H9 (cell line): ENCODE measurements around the gene SECTM1. TPM values are rescaled to one million over a fixed set of nuclear protein-coding genes. Genes with fewer than 3 reads are reported as not detected.

Experiments used
- DNase-seq: peaks from one replicate; pipeline ENCODE4 v3.0.0-alpha.2; 2017
- H2AFZ ChIP-seq: one replicate; pipeline ENCODE4 v1.6.1; 2013; ENCODE audit warnings: mild to moderate bottlenecking, low read length, control low read depth, moderate library complexity
- H2AK5ac ChIP-seq: 2 replicates; pipeline ENCODE4 v1.6.1; 2013; ENCODE audit warnings: low read length, control low read depth, mixed read lengths; ENCODE audit not compliant: insufficient read length
- H2BK120ac ChIP-seq: one replicate; pipeline ENCODE4 v1.6.1; 2013; ENCODE audit warnings: low read depth, mild to moderate bottlenecking, low read length, control low read depth, inconsistent platforms; ENCODE audit not compliant: poor library complexity, severe bottlenecking
- H2BK12ac ChIP-seq: 2 replicates; pipeline ENCODE4 v1.6.1; 2013; ENCODE audit warnings: low read length, control low read depth, mixed read lengths, low read depth; ENCODE audit not compliant: insufficient read length
- H2BK15ac ChIP-seq: 2 replicates; pipeline ENCODE4 v1.6.1; 2013; ENCODE audit warnings: low read depth, low read length, control low read depth
- H2BK20ac ChIP-seq: one replicate; pipeline ENCODE4 v1.6.1; 2013; ENCODE audit warnings: low read depth, mild to moderate bottlenecking, low read length, control low read depth, inconsistent platforms; ENCODE audit not compliant: poor library complexity, severe bottlenecking
- H2BK5ac ChIP-seq: 2 replicates; pipeline ENCODE4 v1.6.1; 2013; ENCODE audit warnings: low read length, control low read depth, mixed read lengths; ENCODE audit not compliant: insufficient read length
- H3K14ac ChIP-seq: 2 replicates; pipeline ENCODE4 v1.6.1; 2013; ENCODE audit warnings: low read length, control low read depth; ENCODE audit not compliant: insufficient read depth
- H3K18ac ChIP-seq: 2 replicates; pipeline ENCODE4 v1.6.1; 2013; ENCODE audit warnings: low read depth, mild to moderate bottlenecking, mixed read lengths, low read length, control low read depth; ENCODE audit not compliant: insufficient read length
- H3K23ac ChIP-seq: 2 replicates; pipeline ENCODE4 v1.6.1; 2013; ENCODE audit warnings: low read length, control low read depth, mixed read lengths, low read depth; ENCODE audit not compliant: insufficient read length
- H3K23me2 ChIP-seq: 2 replicates; pipeline ENCODE4 v1.6.1; 2013; ENCODE audit warnings: low read depth, mild to moderate bottlenecking, mixed read lengths, low read length, control low read depth; ENCODE audit not compliant: insufficient read length, poor library complexity, severe bottlenecking
- H3K27ac ChIP-seq: 2 replicates; pipeline ENCODE4 v1.5.1; 2013; ENCODE audit warnings: low read length, control low read depth, mixed read lengths, low read depth; ENCODE audit not compliant: insufficient read length
- H3K27me3 ChIP-seq: 2 replicates; pipeline ENCODE4 v1.6.1; 2013; ENCODE audit warnings: low read length, control low read depth, inconsistent platforms; ENCODE audit not compliant: insufficient read depth
- H3K4ac ChIP-seq: 2 replicates; pipeline ENCODE4 v1.6.1; 2013; ENCODE audit warnings: low read depth, mild to moderate bottlenecking, control low read depth, inconsistent platforms, low read length, moderate library complexity
- H3K4me1 ChIP-seq: 2 replicates; pipeline ENCODE4 v1.6.1; 2013; ENCODE audit warnings: low read length, control low read depth, inconsistent platforms; ENCODE audit not compliant: insufficient read depth
- H3K4me2 ChIP-seq: 2 replicates; pipeline ENCODE4 v1.6.1; 2013; ENCODE audit warnings: low read length, control low read depth, mixed read lengths; ENCODE audit not compliant: insufficient read length, insufficient read depth
- H3K56ac ChIP-seq: 2 replicates; pipeline ENCODE4 v1.6.1; 2013; ENCODE audit warnings: low read depth, mild to moderate bottlenecking, mixed read lengths, low read length, control low read depth; ENCODE audit not compliant: insufficient read length
- H3K79me1 ChIP-seq: 2 replicates; pipeline ENCODE4 v1.6.1; 2013; ENCODE audit warnings: low read depth, mild to moderate bottlenecking, moderate library complexity, low read length, control low read depth, inconsistent platforms; ENCODE audit not compliant: insufficient read depth, poor library complexity, severe bottlenecking
- H3K79me2 ChIP-seq: 2 replicates; pipeline ENCODE4 v1.6.1; 2013; ENCODE audit warnings: low read length, control low read depth, inconsistent platforms; ENCODE audit not compliant: insufficient read depth
- H3K9ac ChIP-seq: 2 replicates; pipeline ENCODE4 v1.6.1; 2013; ENCODE audit warnings: low read length, control low read depth, mixed read lengths; ENCODE audit not compliant: insufficient read length; ENCODE audit errors: extremely low read depth
- H3K9me3 ChIP-seq: one replicate; pipeline ENCODE4 v1.6.1; 2013; ENCODE audit warnings: low read depth, low read length, inconsistent platforms; ENCODE audit not compliant: control insufficient read depth
- H3T11ph ChIP-seq: one replicate; pipeline ENCODE4 v1.6.1; 2013; ENCODE audit warnings: mild to moderate bottlenecking, low read length, control low read depth, inconsistent platforms
- H4K20me1 ChIP-seq: one replicate; pipeline ENCODE4 v1.6.1; 2013; ENCODE audit not compliant: control insufficient read depth, insufficient read length, insufficient read depth
- H4K5ac ChIP-seq: 2 replicates; pipeline ENCODE4 v1.6.1; 2013; ENCODE audit warnings: low read depth, mild to moderate bottlenecking, mixed read lengths, low read length, control low read depth; ENCODE audit not compliant: insufficient read length
- H4K8ac ChIP-seq: replicated peaks from 2 replicates; pipeline ENCODE4 v1.6.1; 2013; ENCODE audit warnings: low read length, control low read depth, mixed read lengths, low read depth; ENCODE audit not compliant: insufficient read length
- H4K91ac ChIP-seq: 2 replicates; pipeline ENCODE4 v1.6.1; 2013; ENCODE audit warnings: low read depth, mild to moderate bottlenecking, moderate library complexity, mixed read lengths, low read length, control low read depth; ENCODE audit not compliant: insufficient read length
- H3K27ac Mint-ChIP-seq, 3 experiments: 2 replicates in 2 of 3; 3 replicates in 1 of 3; pipeline ENCODE4 v1.8.0; 2020 to 2021; ENCODE audit warnings: mixed read lengths in 3 of 3, mild to moderate bottlenecking in 1 of 3, moderate library complexity in 1 of 3
- H3K27me3 Mint-ChIP-seq: 2 replicates; pipeline ENCODE4 v1.8.0; 2021; ENCODE audit warnings: low read depth, mild to moderate bottlenecking, moderate library complexity, mixed read lengths
- H3K36me3 Mint-ChIP-seq, 3 experiments: 2 replicates in 2 of 3; 3 replicates in 1 of 3; pipeline ENCODE4 v1.8.0; 2020 to 2021; ENCODE audit warnings: low read depth in 3 of 3, mixed read lengths in 3 of 3; ENCODE audit not compliant: insufficient read depth in 1 of 3
- H3K4me1 Mint-ChIP-seq, 2 experiments: 2 replicates each; pipeline ENCODE4 v1.8.0; 2020; ENCODE audit warnings: mixed read lengths in 2 of 2
- H3K4me3 Mint-ChIP-seq, 2 experiments: 2 replicates in 1 of 2; 3 replicates in 1 of 2; pipeline ENCODE4 v1.8.0; 2020 to 2021; ENCODE audit warnings: mild to moderate bottlenecking in 2 of 2, mixed read lengths in 2 of 2, moderate library complexity in 1 of 2
- H3K9me3 Mint-ChIP-seq, 2 experiments: 2 replicates in 1 of 2; 3 replicates in 1 of 2; pipeline ENCODE4 v1.8.0; 2020; ENCODE audit warnings: mild to moderate bottlenecking in 2 of 2, mixed read lengths in 2 of 2, moderate library complexity in 1 of 2
- WGBS: extraction: QIAGEN DNeasy Blood & Tissue Kit; methylation state at CpG from one replicate; pipeline ENCODE4 v1.1.7; 2013; ENCODE audit warnings: missing lambda C conversion rate, low lambda C conversion rate, mixed read lengths; ENCODE audit not compliant: insufficient read length; ENCODE audit errors: extremely low coverage; 5-methylcytosine and 5-hydroxymethylcytosine counted together
- total RNA-seq: library from RNA; stranded (reverse); gene quantifications from 2 replicates; pipeline ENCODE4 v1.2.1, GENCODE V29; 2021
- TF ChIP-seq, protein P1 (sequence below): fragments of 200-600 bp; sonication (generic); conservative IDR thresholded peaks from 3 replicates; pipeline ENCODE4 v1.8.0; 2021; ENCODE audit warnings: antibody characterized with exemption, mild to moderate bottlenecking

The SECTM1 gene
- total RNA-seq, 1 experiment from 2014 or later, result 0.28 TPM

DNA sequence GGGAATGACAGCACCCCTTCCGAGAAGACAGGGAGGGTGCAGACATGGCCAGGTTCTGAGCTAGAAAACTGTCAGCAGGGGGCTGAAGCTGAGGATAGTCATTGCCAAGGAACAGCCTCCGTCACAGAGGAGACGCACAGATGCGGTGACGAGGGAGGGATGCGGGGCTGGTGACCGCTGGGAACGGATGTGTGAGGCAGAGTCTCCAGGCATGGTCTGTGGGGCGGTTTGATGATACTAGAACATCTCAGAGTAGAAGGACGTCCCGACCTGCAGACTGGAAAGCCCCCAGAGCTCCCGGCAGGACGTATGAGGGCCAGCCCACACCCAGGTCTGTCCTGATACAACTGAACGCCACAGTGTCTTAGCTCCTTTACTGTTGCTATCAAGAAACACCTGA lies 58.2 kb downstream of the SECTM1 start:
- H3K79me1 ChIP-seq, result peaks cover 4% of the 10 kb centered on the region
- H2BK15ac ChIP-seq, result no peak overlapping the region
- no peak overlapping the region for H4K91ac ChIP-seq
- TF ChIP-seq, protein P1, sequence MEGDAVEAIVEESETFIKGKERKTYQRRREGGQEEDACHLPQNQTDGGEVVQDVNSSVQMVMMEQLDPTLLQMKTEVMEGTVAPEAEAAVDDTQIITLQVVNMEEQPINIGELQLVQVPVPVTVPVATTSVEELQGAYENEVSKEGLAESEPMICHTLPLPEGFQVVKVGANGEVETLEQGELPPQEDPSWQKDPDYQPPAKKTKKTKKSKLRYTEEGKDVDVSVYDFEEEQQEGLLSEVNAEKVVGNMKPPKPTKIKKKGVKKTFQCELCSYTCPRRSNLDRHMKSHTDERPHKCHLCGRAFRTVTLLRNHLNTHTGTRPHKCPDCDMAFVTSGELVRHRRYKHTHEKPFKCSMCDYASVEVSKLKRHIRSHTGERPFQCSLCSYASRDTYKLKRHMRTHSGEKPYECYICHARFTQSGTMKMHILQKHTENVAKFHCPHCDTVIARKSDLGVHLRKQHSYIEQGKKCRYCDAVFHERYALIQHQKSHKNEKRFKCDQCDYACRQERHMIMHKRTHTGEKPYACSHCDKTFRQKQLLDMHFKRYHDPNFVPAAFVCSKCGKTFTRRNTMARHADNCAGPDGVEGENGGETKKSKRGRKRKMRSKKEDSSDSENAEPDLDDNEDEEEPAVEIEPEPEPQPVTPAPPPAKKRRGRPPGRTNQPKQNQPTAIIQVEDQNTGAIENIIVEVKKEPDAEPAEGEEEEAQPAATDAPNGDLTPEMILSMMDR, result no peak
- H2BK5ac ChIP-seq, result no peak overlapping the region
- no peak overlapping the region for H3K4ac ChIP-seq
- no peak overlapping the region for H3K4me2 ChIP-seq
- H3K4me1 ChIP-seq, result peaks cover 3% of the 10 kb centered on the region; the same call in 1 of the 2 replicates
- no peak overlapping the region for H4K8ac ChIP-seq
- no peaks in the 10 kb centered on the region for H3K9me3 ChIP-seq
- H3K18ac ChIP-seq, result no peak overlapping the region
- no peak overlapping the region for H2AK5ac ChIP-seq
- Mint-ChIP-seq H3K9me3 (no peaks in the 10 kb centered on the region; a peak in 1 of 5 replicates), H3K27ac (no peak overlapping the region), H3K36me3 (peaks cover 15 to 23% (median 23%) of the 10 kb centered on the region in 3 experiments; a peak in 6 of 7 replicates), H3K27me3 (peaks cover 23% of the 10 kb centered on the region), H3K4me1 (peaks cover 29 to 48% of the 10 kb centered on the region in 2 experiments), H3K4me3 (peak overlapping the region in 1 of 2 experiments; percentile 19; a peak in 1 of 5 replicates)
- no peaks in the 10 kb centered on the region for H3K23me2 ChIP-seq
- H3K56ac ChIP-seq, result no peak overlapping the region
- no peaks in the 10 kb centered on the region for H4K20me1 ChIP-seq
- H2BK12ac ChIP-seq, result no peak overlapping the region
- H2BK120ac ChIP-seq, result no peak overlapping the region
- H2AFZ ChIP-seq, result no peak overlapping the region
- H3T11ph ChIP-seq, result no peak overlapping the region
- peaks cover 21% of the 10 kb centered on the region for H3K79me2 ChIP-seq
- no peak overlapping the region for H3K27ac ChIP-seq
- no peak overlapping the region; the same call in 1 of the 2 replicates for H3K14ac ChIP-seq
- no CpG with 5 or more reads among the region's 14 CpGs for WGBS
- no peak overlapping the region for H3K23ac ChIP-seq
- H4K5ac ChIP-seq, result no peak overlapping the region
- no peaks in the 10 kb centered on the region for H3K27me3 ChIP-seq
- H2BK20ac ChIP-seq, result no peak overlapping the region
- DNase-seq, result no peak
- no peak overlapping the region for H3K9ac ChIP-seq
